K562 (cell line): Measurements from ENCODE around the gene BMP6. TPM values are rescaled to one million over a fixed set of nuclear protein-coding genes. Genes with fewer than 3 reads are reported as not detected.

ENCODE experiments used
- ATAC-seq: fragments of 200-7000 bp; cut with Tn5 transposase; 3 replicates; pipeline ENCODE4 v1.9.1; 2020; ENCODE audit warnings: moderate library complexity
- BruUV-seq: library from RNA; stranded (reverse); fragments of 400-500 nt; replicated peaks from 2 replicates; lab custom pipeline; 2021; lab: Mats Ljungman, UMichigan
- CTCF ChIA-PET: fragments of 300-600 bp; formaldehyde crosslinking; extraction: SDS; loops from one replicate; lab custom pipeline; 2021; ENCODE audit warnings: low intra/inter-chr PET ratio; lab: Yijun Ruan, JAX
- POLR2A ChIA-PET: fragments of 300-600, 350-650 bp; sonication (Branson Sonifier 250); formaldehyde crosslinking; extraction: SDS; loops from one replicate; lab custom pipeline; 2021; ENCODE audit warnings: antibody characterized with exemption, inconsistent platforms; lab: Yijun Ruan, JAX
- DNase-seq, 4 experiments: peaks; one replicate each; pipeline versions ENCODE4 v3.0.0 to v3.0.0-alpha.2; 2011 to 2018; ENCODE audit warnings: low spot score in 3 of 4, mixed read lengths in 3 of 4; ENCODE audit errors: extremely low read depth in 1 of 4
- FAIRE-seq: peaks from 2 replicates; lab custom pipeline; 2011; peaks lifted over from hg19 to GRCh38; lab: Jason Lieb, UNC
- H2AFZ ChIP-seq: 2 replicates; pipeline ENCODE4 v1.6.0; 2011; ENCODE audit warnings: low read depth, low read length, control low read depth, inconsistent platforms
- H3K27ac ChIP-seq: fragments of 200-600 bp; 3 replicates; pipeline ENCODE4 v1.8.0; 2011; ENCODE audit warnings: low read depth, mild to moderate bottlenecking, control low read depth, inconsistent platforms, low read length, moderate library complexity, mixed read lengths; ENCODE audit errors: extremely low read depth
- H3K27me3 ChIP-seq, 2 experiments: fragments of 300-600 bp in 1 of 2; 2 replicates in 1 of 2; 3 replicates in 1 of 2; pipeline versions ENCODE4 v1.6.0 to v1.8.0; 2011; ENCODE audit warnings: inconsistent platforms in 2 of 2, low read length in 2 of 2, mild to moderate bottlenecking in 1 of 2, mixed read lengths in 1 of 2, moderate library complexity in 1 of 2; ENCODE audit not compliant: control insufficient read depth in 2 of 2, insufficient read depth in 2 of 2
- H3K36me3 ChIP-seq: fragments of 300-600 bp; 3 replicates; pipeline ENCODE4 v1.8.0; 2011; ENCODE audit warnings: mild to moderate bottlenecking, low read length, inconsistent platforms; ENCODE audit not compliant: control insufficient read depth, insufficient read depth
- H3K4me1 ChIP-seq, 2 experiments: fragments of 200-600 bp in 1 of 2; replicated peaks in 1 of 2; 2 replicates in 1 of 2; 3 replicates in 1 of 2; pipeline versions ENCODE4 v1.5.1 to v1.8.0; 2011; ENCODE audit warnings: inconsistent platforms in 2 of 2, low read length in 2 of 2, mild to moderate bottlenecking in 1 of 2, mixed read lengths in 1 of 2, moderate library complexity in 1 of 2; ENCODE audit not compliant: control insufficient read depth in 2 of 2, insufficient read depth in 2 of 2
- H3K4me2 ChIP-seq: 2 replicates; pipeline ENCODE4 v1.6.1; 2011; ENCODE audit warnings: low read length, control low read depth, inconsistent platforms, mixed read lengths; ENCODE audit not compliant: insufficient read depth
- H3K4me3 ChIP-seq: fragments of 200-600 bp; sonication (generic), shearing (Covaris generic); 2 replicates; pipeline ENCODE4 v1.5.1; 2016; ENCODE audit warnings: control low read depth, inconsistent platforms
- H3K79me2 ChIP-seq: fragments of 200-600 bp; 3 replicates; pipeline ENCODE4 v1.8.0; 2011; ENCODE audit warnings: low read length, inconsistent platforms; ENCODE audit not compliant: control insufficient read depth, insufficient read depth
- H3K9ac ChIP-seq, 2 experiments: 2 replicates each; pipeline versions ENCODE4 v1.6.0 to v1.6.1; 2011; ENCODE audit warnings: low read depth in 2 of 2, low read length in 2 of 2, control low read depth in 1 of 2, inconsistent platforms in 1 of 2, mild to moderate bottlenecking in 1 of 2, mixed read lengths in 1 of 2; ENCODE audit not compliant: insufficient read depth in 1 of 2
- H3K9me1 ChIP-seq: one replicate; pipeline ENCODE4 v1.6.0; 2011; ENCODE audit warnings: inconsistent platforms, mild to moderate bottlenecking, low read length, moderate library complexity; ENCODE audit not compliant: control insufficient read depth, insufficient read depth
- H3K9me3 ChIP-seq: replicated peaks from 2 replicates; pipeline ENCODE4 v1.5.1; 2011; ENCODE audit warnings: low read depth, low read length, inconsistent platforms; ENCODE audit not compliant: control insufficient read depth, insufficient read depth
- H4K20me1 ChIP-seq: replicated peaks from 2 replicates; pipeline ENCODE4 v1.6.1; 2011; ENCODE audit warnings: low read length, inconsistent platforms, mixed read lengths; ENCODE audit not compliant: control insufficient read depth, insufficient read depth
- ARID2 ChIP-seq: fragments of 450-650 bp; IDR thresholded peaks from 2 replicates; pipeline ENCODE4 v1.6.1; 2017; ENCODE audit warnings: antibody characterized with exemption, mild to moderate bottlenecking
- CCAR2 ChIP-seq: fragments of 200-400 bp; formaldehyde crosslinking; IDR thresholded peaks from 2 replicates; pipeline ENCODE4 v1.6.1; 2017; ENCODE audit warnings: mild to moderate bottlenecking, low read depth, low read length
- HBP1 ChIP-seq: fragments of 450-650 bp; formaldehyde crosslinking; IDR thresholded peaks from 2 replicates; pipeline ENCODE4 v1.4.0; 2022; ENCODE audit warnings: missing genetic modification characterization
- KLF1 ChIP-seq: fragments of 450-650 bp; IDR thresholded peaks from 2 replicates; pipeline ENCODE4 v1.6.1; 2016; ENCODE audit warnings: missing genetic modification characterization, missing compliant biosample characterization
- MTF1 ChIP-seq: fragments of 250-450 bp; sonication (Bioruptor Pico); IDR thresholded peaks from 2 replicates; pipeline ENCODE4 v1.9.0; 2021; ENCODE audit warnings: moderate library complexity, mild to moderate bottlenecking, inconsistent platforms, borderline replicate concordance
- NFE2 ChIP-seq: IDR thresholded peaks from 2 replicates; pipeline ENCODE4 v1.6.1; 2014; ENCODE audit warnings: antibody characterized with exemption, low read depth
- NFIC ChIP-seq: fragments of 450-650 bp; IDR thresholded peaks from 2 replicates; pipeline ENCODE4 v1.6.1; 2017; ENCODE audit warnings: mild to moderate bottlenecking, inconsistent platforms
- OTX1 ChIP-seq: fragments of 450-650 bp; formaldehyde crosslinking; IDR thresholded peaks from 2 replicates; pipeline ENCODE4 v1.4.0; 2022; ENCODE audit warnings: mild to moderate bottlenecking
- RHOXF2B ChIP-seq: fragments of 250-450 bp; sonication (Bioruptor Pico); conservative IDR thresholded peaks from 2 replicates; pipeline ENCODE4 v1.5.1; 2021
- SRSF7 ChIP-seq: fragments of 200-400 bp; formaldehyde crosslinking; optimal IDR thresholded peaks from 2 replicates; pipeline ENCODE3; 2017; ENCODE audit warnings: mild to moderate bottlenecking, low read depth, low read length
- ZNF398 ChIP-seq: fragments of 250-450 bp; sonication (Bioruptor Pico); IDR thresholded peaks from 2 replicates; pipeline ENCODE4 v1.8.0; 2021; ENCODE audit warnings: moderate library complexity, mild to moderate bottlenecking, inconsistent platforms
- ZNF407 ChIP-seq: fragments of 450-650 bp; IDR thresholded peaks from 2 replicates; pipeline ENCODE4 v1.6.1; 2016; ENCODE audit warnings: low read depth
- WGBS: fragments of 100-300 bp; shearing (Covaris generic); methylation state at CpG from one replicate; pipeline ENCODE4 v1.1.6; 2016; ENCODE audit warnings: low coverage, mixed read lengths; ENCODE audit not compliant: insufficient coverage; ENCODE audit errors: missing lambda C conversion rate; 5-methylcytosine and 5-hydroxymethylcytosine counted together
- in situ Hi-C: fragments of 300-500 bp; cut with MboI; formaldehyde crosslinking; loops from 4 replicates; pipeline ENCODE4 v1.15.0; 2018; ENCODE audit warnings: inconsistent platforms, mixed read lengths
- intact Hi-C: fragments of 100-400 bp; cut with micrococcal nuclease; formaldehyde crosslinking; loops from 2 replicates; pipeline ENCODE4 v1.14.2; 2022
- polyA plus RNA-seq, 8 experiments: library from polyadenylated mRNA; depleted of rRNA in 4 of 8; stranded (reverse) in 5 of 8; unstranded in 3 of 8; fragments of >200 nt; fragmentation: Nextera tagmentation in 2 of 8; fragmentation: Illumina TruSeq in 1 of 8; extraction: Ambion mirVana in 2 of 8; extraction: Trizol in 1 of 8; gene quantifications; 2 replicates each; pipeline versions ENCODE4 v1.2.1 to v1.2.3, GENCODE V29; 2011 to 2014; ENCODE audit warnings: inconsistent platforms in 1 of 8, missing spikeins in 1 of 8
- total RNA-seq, 7 experiments: library from RNA; depleted of rRNA in 6 of 7; stranded (reverse); fragments of >200 nt in 6 of 7; fragmentation: Illumina TruSeq in 2 of 7; extraction: Trizol in 2 of 7; gene quantifications; 2 replicates each; pipeline versions ENCODE4 v1.2.1 to v1.2.3, GENCODE V29; 2011 to 2021; ENCODE audit warnings: low replicate concordance in 1 of 7

The BMP6 gene
- total and polyA plus RNA-seq, 9 of the 15 experiments (the other 6 are each of a cell fraction or from before 2014, with no cell fraction given), result 0.01 to 0.13 (median 0.06) TPM; not detected in 3

GRCh38 chr6:7773914-7774313 lies 48.0 kb downstream of the BMP6 start:
- H3K79me2 ChIP-seq, result no peaks in the 10 kb centered on the region
- intact Hi-C loops, result no loop called here
- no peak overlapping the region for H2AFZ ChIP-seq
- peaks cover 21 to 63% of the 10 kb centered on the region in 2 experiments for H3K27me3 ChIP-seq
- no peaks in the 10 kb centered on the region for H4K20me1 ChIP-seq
- ATAC-seq, result no peak
- WGBS, result 1% methylated on average over 9 of the region's 9 CpGs
- no peaks in the 10 kb centered on the region for H3K9me3 ChIP-seq
- H3K36me3 ChIP-seq, result no peaks in the 10 kb centered on the region
- in situ Hi-C loops, result no loop called here
- H3K4me2 ChIP-seq, result no peak overlapping the region
- no TSS peak for BruUV-seq
- no peaks in the 10 kb centered on the region for H3K9me1 ChIP-seq
- ChIA-PET CTCF (no interaction called here), POLR2A (interaction anchor here (0.6 kb wide), 1 partner anchor 12 kb away, joined by 3 read pairs; no protein-coding TSS in a partner anchor)
- DNase-seq, result no peak
- H3K4me1 ChIP-seq, result no peaks in the 10 kb centered on the region
- TF ChIP-seq NFE2, result no peak
- TF ChIP-seq RHOXF2B (CRISPR knock-in tag), result no peak
- TF ChIP-seq KLF1 (tag), result no peak
- no peak for TF ChIP-seq ZNF407
- no peak for TF ChIP-seq OTX1 (CRISPR knock-in tag)
- TF ChIP-seq HBP1 (CRISPR knock-in tag), result no peak
- no peak for TF ChIP-seq MTF1 (CRISPR knock-in tag)
- TF ChIP-seq NFIC, result no peak
- no peak for TF ChIP-seq ARID2
- TF ChIP-seq SRSF7, result no peak
- TF ChIP-seq ZNF398 (CRISPR knock-in tag), result no peak
- no peak for TF ChIP-seq CCAR2
- TF ChIP-seq, all 486 proteins: peak for 0
- Histone ChIP-seq H3K4me3 (no peak overlapping the region), H3K27ac (no peak overlapping the region), H3K9ac (no peak overlapping the region)
- FAIRE-seq, result no peak
